Measurements from ENCODE around the gene ALKBH5. TPM values are rescaled to one million over a fixed set of nuclear protein-coding genes. Genes with fewer than 3 reads are reported as not detected.

The ALKBH5 gene
- total and polyA plus RNA-seq, 9 of the 15 experiments (the other 6 are each of a cell fraction or from before 2014, with no cell fraction given) = 11.4 to 70.0 (median 47.4) TPM

GRCh38 chr17:18158022-18158600, 25.5 kb upstream of the ALKBH5 start (continued):
- TF ChIP-seq NFIC (IDR thresholded peaks at IDR 0.05) = peak; percentile 60
- no peak for TF ChIP-seq POLR3G (IDR thresholded peaks at IDR 0.05; ENCODE audit: extremely low read depth, insufficient read length, insufficient replicate concordance)
- no peak for TF ChIP-seq ZNF583 (CRISPR knock-in tag; IDR thresholded peaks at IDR 0.05)
- no peak for TF ChIP-seq MTA1 (IDR thresholded peaks at IDR 0.05; ENCODE audit: borderline replicate concordance)
- TF ChIP-seq PHF8 (IDR thresholded peaks at IDR 0.05; ENCODE audit: borderline replicate concordance, low read length) = peak; percentile 36; the same call in 1 of the 2 replicates
- no peak for TF ChIP-seq ETS1 (conservative IDR thresholded peaks at IDR 0.05; ENCODE audit: control insufficient read depth, low read depth, low read length)
- no peak for TF ChIP-seq TAL1 (IDR thresholded peaks at IDR 0.05)
- TF ChIP-seq TRIM24 (IDR thresholded peaks at IDR 0.05) = no peak
- no peak for TF ChIP-seq BDP1 (IDR thresholded peaks at IDR 0.05; ENCODE audit: insufficient read depth, insufficient read length)
- TF ChIP-seq NR2C2 (CRISPR knock-in tag; IDR thresholded peaks at IDR 0.05) = no peak
- TF ChIP-seq NR2C2 (tag; IDR thresholded peaks at IDR 0.05) = no peak
- TF ChIP-seq ZNF175 (CRISPR knock-in tag; IDR thresholded peaks at IDR 0.05; ENCODE audit: low read depth) = no peak
